Vagina (tissue), 2 donors: Measurements from ENCODE around the gene EPAS1.

ENCODE experiments used
- CTCF ChIP-seq, 3 experiments: fragments of 450-650 bp in 2 of 3; fragments of 200-600 bp in 1 of 3; sonication (generic) in 1 of 3; IDR thresholded peaks; one replicate each; pipeline ENCODE4 v1.5.1; 2017 to 2019; ENCODE audit warnings: antibody characterized with exemption in 3 of 3, mild to moderate bottlenecking in 2 of 3, moderate library complexity in 2 of 3
- POLR2A ChIP-seq, 2 donors: fragments of 450-650 bp; IDR thresholded peaks; one replicate each; pipeline ENCODE4 v1.6.1; 2017; ENCODE audit warnings: antibody characterized with exemption in 2 of 2, mild to moderate bottlenecking in 2 of 2, moderate library complexity in 2 of 2
- POLR2AphosphoS5 ChIP-seq, 2 donors: sonication (generic); formaldehyde crosslinking; IDR thresholded peaks; one replicate each; pipeline ENCODE4 v1.9.0; 2017; ENCODE audit warnings: antibody characterized with exemption in 2 of 2, mild to moderate bottlenecking in 2 of 2, low read depth in 1 of 2; ENCODE audit not compliant: insufficient read depth in 1 of 2

DNA sequence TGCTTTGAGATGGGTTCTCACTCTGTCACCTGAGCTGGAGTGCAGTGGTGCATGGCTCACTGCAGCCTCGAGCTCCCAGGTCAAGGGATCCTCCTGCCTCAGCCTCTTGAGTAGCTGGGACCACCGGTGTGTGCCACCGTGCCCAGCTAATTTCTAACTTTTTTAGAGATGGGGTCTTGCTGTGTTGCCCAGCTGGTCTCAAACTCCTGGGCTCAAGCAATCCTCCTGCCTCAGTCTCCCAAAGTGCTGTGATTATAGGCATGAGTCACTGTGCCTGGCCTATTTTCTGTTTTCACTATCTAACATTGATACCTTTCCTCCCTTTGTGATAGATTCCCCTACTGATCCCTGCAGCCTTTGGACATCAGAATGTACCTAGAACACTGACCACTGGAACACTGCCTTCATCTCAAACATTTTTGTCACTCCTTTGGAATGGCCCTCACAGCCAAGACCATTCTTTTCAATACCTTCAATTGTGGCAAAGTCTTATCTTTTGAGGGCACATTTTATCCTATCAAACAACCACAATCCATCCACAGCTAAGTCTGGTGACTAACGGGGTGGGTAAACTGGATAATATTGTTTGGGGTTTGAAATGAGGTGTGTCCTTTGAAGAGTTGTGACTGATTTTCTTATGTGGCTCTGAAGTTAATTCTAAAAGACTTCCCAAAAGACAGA is 43.7 kb downstream of the EPAS1 start:
- TF ChIP-seq CTCF (IDR thresholded peaks at IDR 0.05) (no peak), POLR2A (IDR thresholded peaks at IDR 0.05) (no peak), POLR2AphosphoS5 (IDR thresholded peaks at IDR 0.05; ENCODE audit: insufficient read depth in 1 of 2, low read depth in 1 of 2) (no peak)
